Endothelial cell of umbilical vein (primary cell): ENCODE measurements around the gene ILKAP. TPM values are rescaled to one million over a fixed set of nuclear protein-coding genes. Genes with fewer than 3 reads are reported as not detected.

ENCODE experiments used
- BruUV-seq: library from RNA; stranded (reverse); fragments of 400-500 nt; replicated peaks from 2 replicates; lab custom pipeline; 2021; lab: Mats Ljungman, UMichigan
- CTCF ChIA-PET: fragments of 300-600, 350-600 bp; sonication (Branson Sonifier 250); formaldehyde crosslinking; loops from one replicate; lab custom pipeline; 2021; ENCODE audit warnings: antibody characterized with exemption, inconsistent platforms; lab: Charles Lee
- POLR2A ChIA-PET: fragments of 300-600, 350-600 bp; sonication (Branson Sonifier 250); formaldehyde crosslinking; loops from one replicate; lab custom pipeline; 2021; ENCODE audit warnings: antibody characterized with exemption, inconsistent platforms; lab: Charles Lee
- DNase-seq: peaks from one replicate; pipeline ENCODE4 v3.0.0-alpha.2; 2011; ENCODE audit warnings: low read depth, low spot score
- FAIRE-seq: peaks from 2 replicates; lab custom pipeline; 2011; peaks lifted over from hg19 to GRCh38; lab: Jason Lieb, UNC
- H2AFZ ChIP-seq: 2 replicates; pipeline ENCODE4 v1.6.0; 2012; ENCODE audit warnings: low read depth, low read length, control low read depth, inconsistent platforms
- H3K27ac ChIP-seq: 2 replicates; pipeline ENCODE4 v1.5.1; 2011; ENCODE audit warnings: low read depth, mild to moderate bottlenecking, control low read depth, low read length, moderate library complexity; ENCODE audit not compliant: insufficient read depth
- H3K27me3 ChIP-seq, 2 experiments: 2 replicates each; pipeline versions ENCODE4 v1.6.0 to v1.6.1; 2011; ENCODE audit warnings: low read length in 2 of 2, mixed read lengths in 1 of 2; ENCODE audit not compliant: control insufficient read depth in 2 of 2, insufficient read depth in 2 of 2
- H3K36me3 ChIP-seq, 2 experiments: 2 replicates in 1 of 2; 3 replicates in 1 of 2; pipeline ENCODE4 v1.5.1; 2011; ENCODE audit warnings: low read length in 2 of 2, mild to moderate bottlenecking in 1 of 2, moderate library complexity in 1 of 2; ENCODE audit not compliant: control insufficient read depth in 2 of 2, insufficient read depth in 2 of 2; ENCODE audit errors: extremely low read depth in 1 of 2
- H3K4me1 ChIP-seq: 3 replicates; pipeline ENCODE4 v1.5.1; 2011; ENCODE audit warnings: mild to moderate bottlenecking, low read length; ENCODE audit not compliant: control insufficient read depth, insufficient read depth; ENCODE audit errors: extremely low read depth
- H3K4me2 ChIP-seq: 2 replicates; pipeline ENCODE4 v1.6.1; 2011; ENCODE audit warnings: low read length, control low read depth, mixed read lengths; ENCODE audit not compliant: insufficient read depth
- H3K4me3 ChIP-seq, 3 experiments: fragments of 200-600 bp in 1 of 3; sonication (generic), shearing (Covaris generic) in 1 of 3; replicated peaks in 1 of 3; 2 replicates each; pipeline ENCODE4 v1.5.1; 2011 to 2016; ENCODE audit warnings: control low read depth in 3 of 3, low read length in 3 of 3, mild to moderate bottlenecking in 2 of 3, inconsistent platforms in 1 of 3, low read depth in 1 of 3, moderate library complexity in 1 of 3; ENCODE audit not compliant: insufficient read depth in 1 of 3
- H3K79me2 ChIP-seq: 2 replicates; pipeline ENCODE4 v1.6.0; 2012; ENCODE audit warnings: low read length, inconsistent platforms; ENCODE audit not compliant: control insufficient read depth, insufficient read depth
- H3K9ac ChIP-seq: replicated peaks from 2 replicates; pipeline ENCODE3; 2011; ENCODE audit warnings: low read length, control low read depth; ENCODE audit not compliant: insufficient read depth; ENCODE audit errors: extremely low read depth
- H3K9me1 ChIP-seq: replicated peaks from 3 replicates; pipeline ENCODE4 v1.6.0; 2011; ENCODE audit warnings: mild to moderate bottlenecking, low read length; ENCODE audit not compliant: control insufficient read depth, insufficient read depth; ENCODE audit errors: extremely low read depth
- H3K9me3 ChIP-seq: replicated peaks from 2 replicates; pipeline ENCODE4 v1.5.1; 2012; ENCODE audit warnings: low read length, inconsistent platforms; ENCODE audit not compliant: control insufficient read depth, insufficient read depth
- H4K20me1 ChIP-seq: replicated peaks from 2 replicates; pipeline ENCODE3; 2011; ENCODE audit warnings: mild to moderate bottlenecking, low read length; ENCODE audit not compliant: control insufficient read depth, insufficient read depth; ENCODE audit errors: extremely low read depth
- EZH2 ChIP-seq: IDR thresholded peaks from 2 replicates; pipeline ENCODE4 v1.6.1; 2012; ENCODE audit warnings: borderline replicate concordance, low read depth, mild to moderate bottlenecking, moderate library complexity, low read length, inconsistent platforms; ENCODE audit not compliant: severe bottlenecking
- FOS ChIP-seq: IDR thresholded peaks from 2 replicates; pipeline ENCODE4 v1.6.1; 2011; ENCODE audit warnings: mild to moderate bottlenecking, low read length, moderate library complexity, borderline replicate concordance; ENCODE audit not compliant: insufficient read depth
- GATA2 ChIP-seq: IDR thresholded peaks from 2 replicates; pipeline ENCODE4 v1.7.0; 2011; ENCODE audit warnings: low read depth, mild to moderate bottlenecking, moderate library complexity, mixed read lengths, low read length; ENCODE audit not compliant: insufficient read length, insufficient read depth
- JUN ChIP-seq: IDR thresholded peaks from 2 replicates; pipeline ENCODE4 v1.6.1; 2011; ENCODE audit warnings: borderline replicate concordance, low read depth; ENCODE audit not compliant: insufficient read length, insufficient read depth
- MAX ChIP-seq: IDR thresholded peaks from 2 replicates; pipeline ENCODE4 v1.6.1; 2011; ENCODE audit not compliant: insufficient read depth, insufficient read length
- MYC ChIP-seq: IDR thresholded peaks from one replicate; pipeline ENCODE4 v1.6.1; 2011; ENCODE audit warnings: mild to moderate bottlenecking, low read depth, low read length
- POLR2A ChIP-seq: IDR thresholded peaks from 2 replicates; pipeline ENCODE4 v1.6.1; 2012; ENCODE audit warnings: low read depth, mild to moderate bottlenecking, control low read depth, low read length
- POLR2AphosphoS5 ChIP-seq: IDR thresholded peaks from 2 replicates; pipeline ENCODE4 v1.6.1; 2012; ENCODE audit warnings: low read depth, mild to moderate bottlenecking, control low read depth, low read length, moderate library complexity; ENCODE audit not compliant: insufficient read depth
- dilution Hi-C: fragments of 300-500 bp; cut with MboI; formaldehyde crosslinking; loops from one replicate; pipeline ENCODE4 v1.15.0; 2019; ENCODE audit warnings: low sequenced_read_pairs; ENCODE audit not compliant: extremely low pct_ligation_motif_present
- intact Hi-C: fragments of 100-400 bp; cut with micrococcal nuclease; formaldehyde crosslinking; loops from one replicate; pipeline ENCODE4 v1.10.0; 2022
- polyA plus RNA-seq, 4 experiments: library from polyadenylated mRNA; depleted of rRNA in 3 of 4; stranded (reverse) in 3 of 4; unstranded in 1 of 4; fragments of >200 nt; gene quantifications; 2 replicates each; pipeline versions ENCODE4 v1.2.1 to v1.2.3, GENCODE V29; 2011 to 2012; ENCODE audit warnings: missing spikeins in 1 of 4
- total RNA-seq: library from RNA; stranded (reverse); gene quantifications from 2 replicates; pipeline ENCODE4 v1.2.3, GENCODE V29; 2021
- TF ChIP-seq, protein P1 (sequence below), 2 donors: IDR thresholded peaks; 1 replicate in 1 of 2; 2 replicates in 1 of 2; pipeline ENCODE4 v1.5.1; 2011; ENCODE audit warnings: low read length in 2 of 2, mild to moderate bottlenecking in 2 of 2, moderate library complexity in 2 of 2, control low read depth in 1 of 2, inconsistent platforms in 1 of 2, low read depth in 1 of 2; ENCODE audit not compliant: insufficient read depth in 1 of 2; ENCODE audit errors: extremely low read depth in 1 of 2

ILKAP gene
- total and polyA plus RNA-seq, 2 donors (not counting 3 experiments of a cell fraction or from before 2014, with no cell fraction given), result 49.2 to 49.8 TPM

DNA sequence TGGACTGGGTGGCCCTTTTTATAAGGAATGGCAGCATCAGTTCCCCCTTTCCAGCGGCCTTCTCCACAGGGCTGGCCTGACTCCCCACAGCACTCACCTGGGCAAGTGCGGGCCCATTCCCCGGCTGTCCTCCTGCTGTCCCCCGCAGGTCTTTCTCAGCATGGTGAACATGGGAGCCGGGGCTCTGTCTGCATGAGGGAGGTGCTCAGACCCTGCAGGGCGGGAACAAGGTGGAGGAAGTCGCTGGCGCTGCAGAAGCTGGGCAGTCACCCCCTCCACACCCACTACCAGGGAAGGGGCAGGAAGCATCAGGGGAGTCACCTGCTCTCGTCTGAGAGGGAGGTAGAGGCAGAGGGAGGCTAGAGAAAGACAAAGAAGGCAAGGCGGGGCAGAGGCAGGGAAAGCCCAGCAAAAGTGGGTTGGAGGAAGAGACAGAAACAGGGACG, 24.1 kb upstream of the ILKAP start:
- Histone ChIP-seq H3K27me3 (peaks cover 5 to 11% of the 10 kb centered on the region in 2 experiments), H3K4me1 (no peaks in the 10 kb centered on the region), H3K36me3 (no peaks in the 10 kb centered on the region), H3K27ac (no peak overlapping the region), H3K9ac (no peak overlapping the region), H4K20me1 (no peaks in the 10 kb centered on the region), H3K9me3 (no peaks in the 10 kb centered on the region), H3K4me3 (no peak overlapping the region), H3K9me1 (no peaks in the 10 kb centered on the region), H3K79me2 (no peaks in the 10 kb centered on the region), H3K4me2 (no peak overlapping the region), H2AFZ (no peak overlapping the region)
- CTCF ChIA-PET, result no interaction called here
- dilution Hi-C loops (no loop called here), intact Hi-C loops (no loop called here)
- POLR2A ChIA-PET, result no interaction called here
- no peak for DNase-seq
- no TSS peak for BruUV-seq
- TF ChIP-seq, protein P1, sequence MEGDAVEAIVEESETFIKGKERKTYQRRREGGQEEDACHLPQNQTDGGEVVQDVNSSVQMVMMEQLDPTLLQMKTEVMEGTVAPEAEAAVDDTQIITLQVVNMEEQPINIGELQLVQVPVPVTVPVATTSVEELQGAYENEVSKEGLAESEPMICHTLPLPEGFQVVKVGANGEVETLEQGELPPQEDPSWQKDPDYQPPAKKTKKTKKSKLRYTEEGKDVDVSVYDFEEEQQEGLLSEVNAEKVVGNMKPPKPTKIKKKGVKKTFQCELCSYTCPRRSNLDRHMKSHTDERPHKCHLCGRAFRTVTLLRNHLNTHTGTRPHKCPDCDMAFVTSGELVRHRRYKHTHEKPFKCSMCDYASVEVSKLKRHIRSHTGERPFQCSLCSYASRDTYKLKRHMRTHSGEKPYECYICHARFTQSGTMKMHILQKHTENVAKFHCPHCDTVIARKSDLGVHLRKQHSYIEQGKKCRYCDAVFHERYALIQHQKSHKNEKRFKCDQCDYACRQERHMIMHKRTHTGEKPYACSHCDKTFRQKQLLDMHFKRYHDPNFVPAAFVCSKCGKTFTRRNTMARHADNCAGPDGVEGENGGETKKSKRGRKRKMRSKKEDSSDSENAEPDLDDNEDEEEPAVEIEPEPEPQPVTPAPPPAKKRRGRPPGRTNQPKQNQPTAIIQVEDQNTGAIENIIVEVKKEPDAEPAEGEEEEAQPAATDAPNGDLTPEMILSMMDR (IDR thresholded peaks at IDR 0.05; ENCODE audit: extremely low read depth in 1 of 2, insufficient read depth in 1 of 2, low read depth in 1 of 2, low read length in 2 of 2), result no peak
- TF ChIP-seq JUN (no peak), POLR2AphosphoS5 (no peak), POLR2A (no peak), MYC (no peak), GATA2 (no peak), FOS (no peak), EZH2 (no peak), MAX (no peak)
- FAIRE-seq, result no peak
